K562 (cell line): Measurements from ENCODE around the gene POLK. TPM values are rescaled to one million over a fixed set of nuclear protein-coding genes. Genes with fewer than 3 reads are reported as not detected.

Experiments
- DACH1 ChIP-seq: fragments of 450-650 bp; IDR thresholded peaks from 2 replicates; pipeline ENCODE4 v1.6.1; 2018; ENCODE audit not compliant: partially characterized antibody
- FOXA3 ChIP-seq, 2 experiments: fragments of 450-650 bp in 1 of 2; sonication (generic) in 1 of 2; formaldehyde crosslinking; IDR thresholded peaks in 1 of 2; conservative IDR thresholded peaks in 1 of 2; 2 replicates each; pipeline versions ENCODE4 v1.4.0 to v1.8.0; 2020 to 2022; ENCODE audit warnings: mild to moderate bottlenecking in 2 of 2, missing genetic modification reagents in 1 of 2
- HCFC1 ChIP-seq: IDR thresholded peaks from 2 replicates; pipeline ENCODE4 v1.6.1; 2012; ENCODE audit warnings: low read depth, low read length, improper control_type of control experiment
- JUND ChIP-seq, 2 experiments: IDR thresholded peaks; 2 replicates in 1 of 2; 3 replicates in 1 of 2; pipeline ENCODE4 v1.6.1; 2011; ENCODE audit warnings: borderline replicate concordance in 2 of 2, low read depth in 2 of 2, low read length in 2 of 2, improper control_type of control experiment in 1 of 2, missing biosample characterization in 1 of 2, missing genetic modification characterization in 1 of 2, missing genetic modification reagents in 1 of 2
- MAFK ChIP-seq: IDR thresholded peaks from 2 replicates; pipeline ENCODE4 v1.6.1; 2011; ENCODE audit warnings: low read length, improper control_type of control experiment
- MNT ChIP-seq, 2 experiments: fragments of 450-650 bp; conservative IDR thresholded peaks; 2 replicates each; pipeline ENCODE4 v1.6.1; 2017; ENCODE audit warnings: mild to moderate bottlenecking in 2 of 2, moderate library complexity in 2 of 2
- RCOR1 ChIP-seq, 2 experiments: IDR thresholded peaks; 2 replicates each; pipeline ENCODE4 v1.6.1; 2012; ENCODE audit warnings: low read depth in 2 of 2, low read length in 2 of 2, borderline replicate concordance in 1 of 2, improper control_type of control experiment in 1 of 2
- SOX6 ChIP-seq: fragments of 450-650 bp; IDR thresholded peaks from 2 replicates; pipeline ENCODE4 v1.6.1; 2014; ENCODE audit warnings: mild to moderate bottlenecking
- SP1 ChIP-seq: sonication (generic); formaldehyde crosslinking; IDR thresholded peaks from 2 replicates; pipeline ENCODE4 v1.8.1; 2022; ENCODE audit warnings: mild to moderate bottlenecking, missing genetic modification reagents
- ZC3H4 ChIP-seq: sonication (generic); formaldehyde crosslinking; IDR thresholded peaks from 2 replicates; pipeline ENCODE4 v1.9.0; 2021; ENCODE audit warnings: missing genetic modification reagents, borderline replicate concordance
- ZNF134 ChIP-seq: fragments of 250-450 bp; sonication (Bioruptor Pico); conservative IDR thresholded peaks from 2 replicates; pipeline ENCODE4 v1.4.0; 2020
- ZNF384 ChIP-seq: IDR thresholded peaks from 2 replicates; pipeline ENCODE4 v1.6.1; 2012; ENCODE audit warnings: low read depth, low read length, improper control_type of control experiment
- ZNF511 ChIP-seq: sonication (generic); formaldehyde crosslinking; IDR thresholded peaks from 2 replicates; pipeline ENCODE4 v1.8.0; 2022; ENCODE audit warnings: mild to moderate bottlenecking, missing genetic modification reagents
- polyA plus RNA-seq, 8 experiments: library from polyadenylated mRNA; depleted of rRNA in 4 of 8; stranded (reverse) in 5 of 8; unstranded in 3 of 8; fragments of >200 nt; fragmentation: Nextera tagmentation in 2 of 8; fragmentation: Illumina TruSeq in 1 of 8; extraction: Ambion mirVana in 2 of 8; extraction: Trizol in 1 of 8; gene quantifications; 2 replicates each; pipeline versions ENCODE4 v1.2.1 to v1.2.3, GENCODE V29; 2011 to 2014; ENCODE audit warnings: inconsistent platforms in 1 of 8, missing spikeins in 1 of 8
- total RNA-seq, 7 experiments: library from RNA; depleted of rRNA in 6 of 7; stranded (reverse); fragments of >200 nt in 6 of 7; fragmentation: Illumina TruSeq in 2 of 7; extraction: Trizol in 2 of 7; gene quantifications; 2 replicates each; pipeline versions ENCODE4 v1.2.1 to v1.2.3, GENCODE V29; 2011 to 2021; ENCODE audit warnings: low replicate concordance in 1 of 7
- TF ChIP-seq, protein P1 (sequence below): fragments of 450-650 bp; IDR thresholded peaks from 2 replicates; pipeline ENCODE4 v1.6.1; 2016; ENCODE audit warnings: low read depth

POLK gene
- total and polyA plus RNA-seq, 9 of the 15 experiments (the other 6 are each of a cell fraction or from before 2014, with no cell fraction given), result 6.1 to 31.6 (median 16.5) TPM

GRCh38 chr5:75567710-75568109 lies 56.0 kb downstream of the POLK start (continued):
- TF ChIP-seq, protein P1, sequence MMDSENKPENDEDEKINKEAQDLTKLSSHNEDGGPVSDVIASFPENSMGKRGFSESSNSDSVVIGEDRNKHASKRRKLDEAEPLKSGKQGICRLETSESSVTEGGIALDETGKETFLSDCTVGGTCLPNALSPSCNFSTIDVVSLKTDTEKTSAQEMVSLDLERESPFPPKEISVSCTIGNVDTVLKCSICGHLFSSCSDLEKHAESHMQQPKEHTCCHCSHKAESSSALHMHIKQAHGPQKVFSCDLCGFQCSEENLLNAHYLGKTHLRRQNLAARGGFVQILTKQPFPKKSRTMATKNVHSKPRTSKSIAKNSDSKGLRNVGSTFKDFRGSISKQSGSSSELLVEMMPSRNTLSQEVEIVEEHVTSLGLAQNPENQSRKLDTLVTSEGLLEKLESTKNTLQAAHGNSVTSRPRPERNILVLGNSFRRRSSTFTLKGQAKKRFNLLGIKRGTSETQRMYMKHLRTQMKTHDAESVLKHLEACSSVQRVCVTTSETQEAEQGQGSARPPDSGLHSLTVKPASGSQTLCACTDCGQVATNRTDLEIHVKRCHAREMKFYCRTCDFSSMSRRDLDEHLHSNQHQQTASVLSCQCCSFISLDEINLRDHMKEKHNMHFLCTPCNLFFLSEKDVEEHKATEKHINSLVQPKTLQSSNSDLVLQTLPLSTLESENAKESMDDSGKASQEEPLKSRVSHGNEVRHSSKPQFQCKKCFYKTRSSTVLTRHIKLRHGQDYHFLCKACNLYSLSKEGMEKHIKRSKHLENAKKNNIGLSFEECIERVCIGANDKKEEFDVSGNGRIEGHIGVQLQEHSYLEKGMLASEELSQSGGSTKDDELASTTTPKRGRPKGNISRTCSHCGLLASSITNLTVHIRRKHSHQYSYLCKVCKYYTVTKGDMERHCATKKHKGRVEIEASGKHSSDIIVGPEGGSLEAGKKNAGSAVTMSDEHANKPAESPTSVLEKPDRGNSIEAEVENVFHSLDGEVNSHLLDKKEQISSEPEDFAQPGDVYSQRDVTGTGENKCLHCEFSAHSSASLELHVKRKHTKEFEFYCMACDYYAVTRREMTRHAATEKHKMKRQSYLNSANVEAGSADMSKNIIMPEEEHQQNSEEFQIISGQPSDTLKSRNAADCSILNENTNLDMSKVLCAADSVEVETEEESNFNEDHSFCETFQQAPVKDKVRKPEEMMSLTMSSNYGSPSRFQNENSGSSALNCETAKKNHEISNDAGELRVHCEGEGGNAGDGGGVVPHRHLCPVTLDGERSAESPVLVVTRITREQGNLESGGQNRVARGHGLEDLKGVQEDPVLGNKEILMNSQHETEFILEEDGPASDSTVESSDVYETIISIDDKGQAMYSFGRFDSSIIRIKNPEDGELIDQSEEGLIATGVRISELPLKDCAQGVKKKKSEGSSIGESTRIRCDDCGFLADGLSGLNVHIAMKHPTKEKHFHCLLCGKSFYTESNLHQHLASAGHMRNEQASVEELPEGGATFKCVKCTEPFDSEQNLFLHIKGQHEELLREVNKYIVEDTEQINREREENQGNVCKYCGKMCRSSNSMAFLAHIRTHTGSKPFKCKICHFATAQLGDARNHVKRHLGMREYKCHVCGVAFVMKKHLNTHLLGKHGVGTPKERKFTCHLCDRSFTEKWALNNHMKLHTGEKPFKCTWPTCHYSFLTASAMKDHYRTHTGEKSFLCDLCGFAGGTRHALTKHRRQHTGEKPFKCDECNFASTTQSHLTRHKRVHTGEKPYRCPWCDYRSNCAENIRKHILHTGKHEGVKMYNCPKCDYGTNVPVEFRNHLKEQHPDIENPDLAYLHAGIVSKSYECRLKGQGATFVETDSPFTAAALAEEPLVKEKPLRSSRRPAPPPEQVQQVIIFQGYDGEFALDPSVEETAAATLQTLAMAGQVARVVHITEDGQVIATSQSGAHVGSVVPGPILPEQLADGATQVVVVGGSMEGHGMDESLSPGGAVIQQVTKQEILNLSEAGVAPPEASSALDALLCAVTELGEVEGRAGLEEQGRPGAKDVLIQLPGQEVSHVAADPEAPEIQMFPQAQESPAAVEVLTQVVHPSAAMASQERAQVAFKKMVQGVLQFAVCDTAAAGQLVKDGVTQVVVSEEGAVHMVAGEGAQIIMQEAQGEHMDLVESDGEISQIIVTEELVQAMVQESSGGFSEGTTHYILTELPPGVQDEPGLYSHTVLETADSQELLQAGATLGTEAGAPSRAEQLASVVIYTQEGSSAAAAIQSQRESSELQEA, result no peak
- TF ChIP-seq MNT (conservative IDR thresholded peaks at IDR 0.05), result 0 out of 4 replicates have a peak, but pooled peaks of 1 of the 2 experiments have one; percentile 16
- TF ChIP-seq ZNF511 (CRISPR knock-in tag), result no peak
- peak; percentile 37; the same call in 1 of the 2 replicates for TF ChIP-seq ZNF384
- 0 out of 2 replicates have a peak, but pooled peaks have one; percentile 27 for TF ChIP-seq MAFK
- peak in 1 of 2 experiments; percentile 44; a peak in 1 of 4 replicates for TF ChIP-seq RCOR1 (IDR thresholded peaks at IDR 0.05; ENCODE audit: borderline replicate concordance in 1 of 2, low read depth in 2 of 2, low read length in 2 of 2)
- TF ChIP-seq ZC3H4 (CRISPR knock-in tag), result no peak
- TF ChIP-seq HCFC1, result 0 out of 2 replicates have a peak, but pooled peaks have one; percentile 20
- TF ChIP-seq JUND (IDR thresholded peaks at IDR 0.05; ENCODE audit: borderline replicate concordance, low read depth, low read length), result peak; percentile 59; the same call in 1 of the 2 replicates
- peak; percentile 69; the same call in 1 of the 3 replicates for TF ChIP-seq JUND (tag; IDR thresholded peaks at IDR 0.05; ENCODE audit: borderline replicate concordance, low read depth, low read length)
- TF ChIP-seq SP1 (CRISPR knock-in tag), result no peak
- no peak for TF ChIP-seq ZNF134 (CRISPR knock-in tag)
- TF ChIP-seq SOX6, result no peak
- peak in 1 of 2 experiments; percentile 35; a peak in 1 of 4 replicates for TF ChIP-seq FOXA3 (CRISPR knock-in tag; conservative IDR thresholded peaks at IDR 0.05 in 1 of 2, IDR thresholded peaks at IDR 0.05 in 1 of 2)
- TF ChIP-seq DACH1, result peak; percentile 24
